ENCODE measurements around the gene CMTM8.

The CMTM8 gene

GRCh38 chr3:32249184-32249782 lies 10.8 kb downstream of the CMTM8 start:
- no CpG with 5 or more reads among the region's 4 CpGs for WGBS (ENCODE audit: insufficient coverage, insufficient read length)
- Histone ChIP-seq H3K27me3 (ENCODE audit: control insufficient read depth, insufficient read depth, low read length) (no peaks in the 10 kb centered on the region), H3K4me3 (ENCODE audit: low read length) (no peak overlapping the region), H3K4me1 (ENCODE audit: control insufficient read depth, insufficient read depth, low read length) (no peaks in the 10 kb centered on the region), H3K36me3 (ENCODE audit: control insufficient read depth, insufficient read depth, low read length) (no peaks in the 10 kb centered on the region), H3K9me3 (ENCODE audit: control insufficient read depth, insufficient read depth, low read length) (no peaks in the 10 kb centered on the region), H3K27ac (ENCODE audit: low read length) (no peak overlapping the region)
- no peak for DNase-seq (ENCODE audit: low read depth, low spot score)

- no peaks in the 10 kb centered on the region for H3K27me3 ChIP-seq (ENCODE audit: control insufficient read depth, insufficient read depth, low read length)
- no peak overlapping the region for H3K27ac ChIP-seq (ENCODE audit: low read length)
- H3K4me3 ChIP-seq (ENCODE audit: low read length), result no peak overlapping the region
- no CpG with 5 or more reads among the region's 1 CpG for WGBS (ENCODE audit: insufficient coverage, insufficient read length)
- no peaks in the 10 kb centered on the region for H3K9me3 ChIP-seq (ENCODE audit: control insufficient read depth, insufficient read depth, low read length)
- H3K4me1 ChIP-seq (ENCODE audit: control insufficient read depth, insufficient read depth, low read length), result no peaks in the 10 kb centered on the region
- no peaks in the 10 kb centered on the region for H3K36me3 ChIP-seq (ENCODE audit: control insufficient read depth, insufficient read depth, low read length)
- no peak for DNase-seq (ENCODE audit: low read depth, low spot score)
Measured at GRCh38 chr3:32254268-32254667, 15.8 kb downstream of the CMTM8 start.

- Histone ChIP-seq H3K4me3 (ENCODE audit: low read length) (no peak overlapping the region), H3K27ac (ENCODE audit: low read length) (no peak overlapping the region), H3K4me1 (ENCODE audit: control insufficient read depth, insufficient read depth, low read length) (no peaks in the 10 kb centered on the region), H3K9me3 (ENCODE audit: control insufficient read depth, insufficient read depth, low read length) (no peaks in the 10 kb centered on the region), H3K36me3 (ENCODE audit: control insufficient read depth, insufficient read depth, low read length) (no peaks in the 10 kb centered on the region), H3K27me3 (ENCODE audit: control insufficient read depth, insufficient read depth, low read length) (no peaks in the 10 kb centered on the region)
- WGBS (ENCODE audit: insufficient coverage, insufficient read length), result no CpG with 5 or more reads among the region's 2 CpGs
- no peak for DNase-seq (ENCODE audit: low read depth, low spot score)
Measured at GRCh38 chr3:32255345-32255744, 16.9 kb downstream of the CMTM8 start.

DNA sequence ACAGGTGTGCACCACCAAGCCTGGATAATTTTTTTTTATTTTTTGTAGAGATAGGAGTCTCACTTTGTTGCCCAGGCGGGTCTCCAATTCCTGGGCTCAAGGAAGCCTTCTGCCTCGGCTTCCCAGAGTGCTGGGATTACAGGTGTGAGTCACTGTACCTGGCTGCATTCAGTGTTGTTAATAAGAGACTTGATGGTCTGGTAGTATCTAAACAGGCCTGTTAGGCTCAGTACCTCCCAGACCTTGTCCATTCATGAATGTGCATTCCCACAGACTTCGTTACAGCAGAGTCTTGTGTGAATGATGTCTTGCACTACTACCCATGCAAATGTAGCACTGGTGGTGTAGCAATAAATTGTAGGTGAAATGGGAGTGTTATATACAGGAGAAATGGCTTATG lies 17.7 kb downstream of the CMTM8 start:
- Histone ChIP-seq H3K4me3 (ENCODE audit: low read length) (no peak overlapping the region), H3K4me1 (ENCODE audit: control insufficient read depth, insufficient read depth, low read length) (no peaks in the 10 kb centered on the region), H3K36me3 (ENCODE audit: control insufficient read depth, insufficient read depth, low read length) (no peaks in the 10 kb centered on the region), H3K27me3 (ENCODE audit: control insufficient read depth, insufficient read depth, low read length) (no peaks in the 10 kb centered on the region), H3K27ac (ENCODE audit: low read length) (no peak overlapping the region), H3K9me3 (ENCODE audit: control insufficient read depth, insufficient read depth, low read length) (no peaks in the 10 kb centered on the region)
- no peak for DNase-seq (ENCODE audit: low read depth, low spot score)
- WGBS (ENCODE audit: insufficient coverage, insufficient read length), result no CpG with 5 or more reads among the region's 3 CpGs

DNA sequence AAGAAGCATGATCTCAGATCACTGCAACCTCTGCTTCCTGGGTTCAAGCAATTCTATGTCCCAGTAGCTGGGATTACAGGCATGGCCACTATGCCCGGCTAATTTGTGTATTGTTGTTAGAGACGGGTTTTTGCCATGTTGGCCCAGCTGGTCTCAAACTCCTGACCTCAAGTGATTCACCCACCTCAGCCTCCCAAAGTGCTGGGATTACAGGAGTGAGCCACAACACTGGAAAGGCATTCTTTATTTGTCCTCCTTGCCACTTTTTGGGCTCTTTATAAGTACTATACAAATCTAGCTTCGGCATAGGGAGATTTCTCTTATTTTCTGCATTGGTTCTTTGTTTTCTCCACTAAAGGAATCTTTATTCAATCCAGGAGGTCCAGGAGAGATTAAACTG lies 18.6 kb downstream of the CMTM8 start:
- no CpG with 5 or more reads among the region's 3 CpGs for WGBS (ENCODE audit: insufficient coverage, insufficient read length)

GRCh38 chr3:32257641-32258438 lies 19.4 kb downstream of the CMTM8 start:
- Histone ChIP-seq H3K4me3 (ENCODE audit: low read length) (no peak overlapping the region), H3K9me3 (ENCODE audit: control insufficient read depth, insufficient read depth, low read length) (no peaks in the 10 kb centered on the region), H3K27ac (ENCODE audit: low read length) (no peak overlapping the region), H3K27me3 (ENCODE audit: control insufficient read depth, insufficient read depth, low read length) (no peaks in the 10 kb centered on the region), H3K36me3 (ENCODE audit: control insufficient read depth, insufficient read depth, low read length) (no peaks in the 10 kb centered on the region), H3K4me1 (ENCODE audit: control insufficient read depth, insufficient read depth, low read length) (no peaks in the 10 kb centered on the region)
- WGBS (ENCODE audit: insufficient coverage, insufficient read length), result no CpG with 5 or more reads among the region's 6 CpGs
- no peak for DNase-seq (ENCODE audit: low read depth, low spot score)

More for the DNA sequence above, 18.6 kb downstream of the CMTM8 start:
- Histone ChIP-seq H3K9me3 (ENCODE audit: control insufficient read depth, insufficient read depth, low read length) (no peaks in the 10 kb centered on the region), H3K27ac (ENCODE audit: low read length) (no peak overlapping the region), H3K4me1 (ENCODE audit: control insufficient read depth, insufficient read depth, low read length) (no peaks in the 10 kb centered on the region), H3K36me3 (ENCODE audit: control insufficient read depth, insufficient read depth, low read length) (no peaks in the 10 kb centered on the region), H3K27me3 (ENCODE audit: control insufficient read depth, insufficient read depth, low read length) (no peaks in the 10 kb centered on the region), H3K4me3 (ENCODE audit: low read length) (no peak overlapping the region)
- DNase-seq (ENCODE audit: low read depth, low spot score), result no peak

GRCh38 chr3:32258869-32259268 lies 20.4 kb downstream of the CMTM8 start:
- Histone ChIP-seq H3K9me3 (ENCODE audit: control insufficient read depth, insufficient read depth, low read length) (no peaks in the 10 kb centered on the region), H3K27ac (ENCODE audit: low read length) (no peak overlapping the region), H3K36me3 (ENCODE audit: control insufficient read depth, insufficient read depth, low read length) (no peaks in the 10 kb centered on the region), H3K4me1 (ENCODE audit: control insufficient read depth, insufficient read depth, low read length) (no peaks in the 10 kb centered on the region), H3K27me3 (ENCODE audit: control insufficient read depth, insufficient read depth, low read length) (no peaks in the 10 kb centered on the region), H3K4me3 (ENCODE audit: low read length) (no peak overlapping the region)
- DNase-seq (ENCODE audit: low read depth, low spot score), result no peak
- no CpG with 5 or more reads among the region's 17 CpGs for WGBS (ENCODE audit: insufficient coverage, insufficient read length)

DNA sequence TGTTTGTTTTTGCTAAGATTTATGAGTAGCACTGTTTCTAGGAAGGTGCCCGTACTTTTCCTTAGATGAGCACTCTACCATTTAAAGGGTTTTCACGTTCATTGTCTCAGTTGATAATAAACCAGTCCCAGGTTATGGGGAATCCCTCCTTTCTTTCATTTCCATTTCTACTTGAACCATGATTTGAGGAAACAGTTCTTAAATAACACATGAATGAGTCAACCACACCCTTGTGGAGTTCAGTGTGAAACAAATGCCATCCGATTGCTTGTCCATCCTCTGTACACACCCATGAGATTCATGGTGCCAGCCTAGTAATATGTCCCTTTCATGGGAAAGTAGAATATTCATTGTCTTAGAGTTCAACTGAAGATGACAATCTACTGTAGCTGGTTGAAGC lies 23.1 kb downstream of the CMTM8 start:
- H3K4me1 ChIP-seq (ENCODE audit: control insufficient read depth, insufficient read depth, low read length), result no peaks in the 10 kb centered on the region
- DNase-seq (ENCODE audit: low read depth, low spot score), result no peak
- no CpG with 5 or more reads among the region's 3 CpGs for WGBS (ENCODE audit: insufficient coverage, insufficient read length)
- no peaks in the 10 kb centered on the region for H3K36me3 ChIP-seq (ENCODE audit: control insufficient read depth, insufficient read depth, low read length)
- H3K4me3 ChIP-seq (ENCODE audit: low read length), result no peak overlapping the region
- no peaks in the 10 kb centered on the region for H3K9me3 ChIP-seq (ENCODE audit: control insufficient read depth, insufficient read depth, low read length)
- no peaks in the 10 kb centered on the region for H3K27me3 ChIP-seq (ENCODE audit: control insufficient read depth, insufficient read depth, low read length)
- no peak overlapping the region for H3K27ac ChIP-seq (ENCODE audit: low read length)

GRCh38 chr3:32262201-32262600 lies 23.7 kb downstream of the CMTM8 start:
- H3K27ac ChIP-seq (ENCODE audit: low read length), result no peak overlapping the region
- H3K9me3 ChIP-seq (ENCODE audit: control insufficient read depth, insufficient read depth, low read length), result no peaks in the 10 kb centered on the region
- no peaks in the 10 kb centered on the region for H3K27me3 ChIP-seq (ENCODE audit: control insufficient read depth, insufficient read depth, low read length)
- H3K4me3 ChIP-seq (ENCODE audit: low read length), result no peak overlapping the region
- no peaks in the 10 kb centered on the region for H3K4me1 ChIP-seq (ENCODE audit: control insufficient read depth, insufficient read depth, low read length)
- no CpG with 5 or more reads among the region's 2 CpGs for WGBS (ENCODE audit: insufficient coverage, insufficient read length)
- DNase-seq (ENCODE audit: low read depth, low spot score), result no peak
- H3K36me3 ChIP-seq (ENCODE audit: control insufficient read depth, insufficient read depth, low read length), result no peaks in the 10 kb centered on the region

GRCh38 chr3:32274306-32274705 lies 35.8 kb downstream of the CMTM8 start:
- no peaks in the 10 kb centered on the region for H3K4me1 ChIP-seq (ENCODE audit: control insufficient read depth, insufficient read depth, low read length)
- no peaks in the 10 kb centered on the region for H3K9me3 ChIP-seq (ENCODE audit: control insufficient read depth, insufficient read depth, low read length)
- no peaks in the 10 kb centered on the region for H3K27me3 ChIP-seq (ENCODE audit: control insufficient read depth, insufficient read depth, low read length)
- no peak overlapping the region for H3K27ac ChIP-seq (ENCODE audit: low read length)
- H3K36me3 ChIP-seq (ENCODE audit: control insufficient read depth, insufficient read depth, low read length), result no peaks in the 10 kb centered on the region
- WGBS (ENCODE audit: insufficient coverage, insufficient read length), result no CpG with 5 or more reads among the region's 1 CpG
- no peak for DNase-seq (ENCODE audit: low read depth, low spot score)
- no peak overlapping the region for H3K4me3 ChIP-seq (ENCODE audit: low read length)

DNA sequence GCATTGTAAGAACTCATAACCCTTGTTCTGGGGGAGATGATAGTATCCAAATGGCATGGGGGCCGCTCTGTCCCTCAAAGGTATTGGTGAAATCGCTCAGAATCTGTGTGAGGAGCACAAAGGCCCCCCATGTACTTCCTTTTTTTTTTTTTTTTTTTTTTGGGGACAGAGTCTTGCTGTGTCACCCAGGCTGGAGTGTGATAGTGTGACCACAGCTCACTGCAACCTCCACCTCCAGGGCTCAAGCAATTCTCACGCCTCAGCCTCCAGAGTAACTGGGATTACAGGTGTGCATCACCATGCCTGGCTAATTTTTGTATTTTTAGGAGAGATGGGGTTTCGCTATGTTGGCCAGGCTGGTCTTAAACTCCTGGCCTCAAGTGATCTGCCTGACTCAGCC lies 37.0 kb downstream of the CMTM8 start:
- no peak for DNase-seq (ENCODE audit: low read depth, low spot score)
- Histone ChIP-seq H3K27me3 (ENCODE audit: control insufficient read depth, insufficient read depth, low read length) (no peaks in the 10 kb centered on the region), H3K4me1 (ENCODE audit: control insufficient read depth, insufficient read depth, low read length) (no peaks in the 10 kb centered on the region), H3K27ac (ENCODE audit: low read length) (no peak overlapping the region), H3K36me3 (ENCODE audit: control insufficient read depth, insufficient read depth, low read length) (no peaks in the 10 kb centered on the region), H3K4me3 (ENCODE audit: low read length) (no peak overlapping the region), H3K9me3 (ENCODE audit: control insufficient read depth, insufficient read depth, low read length) (no peaks in the 10 kb centered on the region)
- WGBS (ENCODE audit: insufficient coverage, insufficient read length), result no CpG with 5 or more reads among the region's 4 CpGs

Data from iPS DF 6.9 (cell line).